HG03457 (cell line): Measurements from ENCODE around the gene LIN7B.

Experiments used
- ATAC-seq: cut with Tn5 transposase; IDR thresholded peaks from one replicate; pipeline ENCODE4 v1.9.1; 2021; ENCODE audit warnings: moderate number of reproducible peaks; ENCODE audit not compliant: unreplicated experiment

The LIN7B gene

DNA sequence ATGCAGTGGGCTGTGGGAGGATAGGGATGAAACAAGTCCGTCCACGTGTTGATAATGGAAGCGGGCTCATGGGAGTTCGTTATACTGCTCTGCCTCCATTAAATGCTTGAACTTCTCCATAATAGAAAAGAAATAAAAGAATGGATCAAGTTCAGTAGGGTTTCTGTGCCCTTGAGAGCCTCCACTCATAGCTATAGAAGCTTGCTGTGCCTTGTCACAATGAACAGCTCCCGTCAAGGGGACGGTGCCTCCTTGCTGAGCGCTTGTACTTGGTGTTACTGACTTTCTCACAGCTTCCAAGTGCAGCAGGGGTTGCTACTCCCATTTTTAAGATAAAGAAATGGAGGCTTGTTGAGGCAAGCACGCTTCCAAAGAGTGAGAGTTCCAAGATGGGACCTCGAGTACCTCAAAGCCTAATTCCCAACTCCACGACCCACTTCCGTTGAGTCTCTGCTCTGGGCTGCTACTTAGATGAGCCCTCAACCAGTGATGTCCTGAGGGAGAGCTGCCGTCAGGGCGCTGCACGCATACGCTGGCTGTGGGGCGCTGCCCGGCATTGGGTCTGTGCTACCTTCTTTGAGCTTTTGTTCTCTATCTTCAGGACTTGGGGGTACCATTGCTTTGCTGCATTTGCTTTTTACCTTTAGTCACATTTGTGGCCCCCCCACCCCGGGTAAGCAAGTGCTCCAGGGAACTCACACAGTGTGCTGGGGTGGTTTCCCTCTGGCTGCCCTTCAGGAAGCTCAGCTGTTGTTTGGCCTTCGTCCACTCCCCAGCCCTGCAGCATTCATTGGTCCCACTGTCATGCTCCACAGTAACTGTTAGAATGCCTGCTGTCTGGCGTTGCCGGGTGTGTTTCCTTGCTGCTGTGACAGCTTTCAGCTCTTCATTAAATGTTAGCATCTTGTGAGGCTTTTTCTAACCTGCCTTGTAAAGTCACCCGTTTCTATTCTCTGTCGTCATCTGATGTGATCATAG lies 19.4 kb upstream of the LIN7B start:
- ATAC-seq: no peak

GRCh38 chr19:49097453-49098288 lies 16.5 kb upstream of the LIN7B start:
- ATAC-seq: no peak

GRCh38 chr19:49098795-49099194 lies 15.4 kb upstream of the LIN7B start:
- ATAC-seq: no peak

- ATAC-seq: no peak
These were observed 13.0 kb upstream of the LIN7B start for GRCh38 chr19:49101160-49101559.

DNA sequence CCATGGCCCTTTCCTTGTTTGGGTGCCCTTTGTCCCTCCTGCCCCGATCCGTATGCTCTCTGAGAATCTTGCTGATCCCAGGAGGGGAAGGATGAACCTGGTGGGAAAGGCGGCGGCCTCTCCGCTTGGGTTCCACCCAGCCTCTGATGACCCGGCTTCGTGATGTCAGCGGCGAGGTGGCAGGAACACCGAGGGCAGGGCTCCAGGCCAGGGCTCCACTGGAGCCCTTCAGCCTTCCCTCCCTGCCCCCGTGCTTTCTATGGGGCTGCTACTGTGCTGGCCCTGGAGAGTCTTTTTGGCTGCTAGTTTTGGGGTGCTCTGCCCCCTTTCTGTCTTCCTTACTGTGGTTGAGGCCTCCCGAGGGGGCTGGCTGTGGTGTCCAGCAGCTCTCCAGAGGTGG lies 11.9 kb upstream of the LIN7B start:
- no peak for ATAC-seq

- no peak for ATAC-seq
These were observed 10.7 kb upstream of the LIN7B start for GRCh38 chr19:49103331-49104085.

DNA sequence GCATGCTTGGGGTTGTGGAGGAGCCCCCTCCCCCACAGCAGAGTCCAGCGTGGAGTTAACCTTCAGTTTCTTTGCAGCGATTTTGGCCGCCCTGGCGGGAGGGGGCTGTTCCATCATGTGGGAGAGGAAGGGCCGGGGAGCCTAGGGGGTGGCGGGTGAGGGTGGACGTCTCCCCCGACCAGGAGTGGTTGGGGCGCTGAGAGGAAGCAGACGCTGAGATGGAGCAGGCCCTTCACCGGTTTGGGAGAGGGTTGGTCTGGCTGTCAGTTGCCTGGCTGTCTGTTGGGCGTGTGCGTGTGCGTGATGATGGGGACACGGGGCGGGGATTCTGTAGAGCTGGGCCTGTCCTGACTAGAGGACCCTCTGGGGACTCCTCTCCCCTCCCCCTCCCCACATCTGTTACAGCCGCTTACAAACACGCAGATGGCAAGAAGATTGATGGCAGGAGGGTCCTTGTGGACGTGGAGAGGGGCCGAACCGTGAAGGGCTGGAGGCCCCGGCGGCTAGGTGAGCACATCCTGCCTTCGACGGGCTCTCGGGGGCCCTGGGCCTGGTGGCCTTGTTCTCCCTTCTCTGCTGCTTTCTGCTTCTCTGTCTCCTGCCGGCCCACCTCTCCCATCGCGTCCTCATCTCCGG lies 9.8 kb upstream of the LIN7B start:
- ATAC-seq: no peak

- ATAC-seq: no peak
These were observed 7.5 kb upstream of the LIN7B start for GRCh38 chr19:49106648-49107135.

GRCh38 chr19:49107625-49108459 lies 6.3 kb upstream of the LIN7B start:
- no peak for ATAC-seq

GRCh38 chr19:49109051-49109450 lies 5.1 kb upstream of the LIN7B start:
- ATAC-seq: no peak

DNA sequence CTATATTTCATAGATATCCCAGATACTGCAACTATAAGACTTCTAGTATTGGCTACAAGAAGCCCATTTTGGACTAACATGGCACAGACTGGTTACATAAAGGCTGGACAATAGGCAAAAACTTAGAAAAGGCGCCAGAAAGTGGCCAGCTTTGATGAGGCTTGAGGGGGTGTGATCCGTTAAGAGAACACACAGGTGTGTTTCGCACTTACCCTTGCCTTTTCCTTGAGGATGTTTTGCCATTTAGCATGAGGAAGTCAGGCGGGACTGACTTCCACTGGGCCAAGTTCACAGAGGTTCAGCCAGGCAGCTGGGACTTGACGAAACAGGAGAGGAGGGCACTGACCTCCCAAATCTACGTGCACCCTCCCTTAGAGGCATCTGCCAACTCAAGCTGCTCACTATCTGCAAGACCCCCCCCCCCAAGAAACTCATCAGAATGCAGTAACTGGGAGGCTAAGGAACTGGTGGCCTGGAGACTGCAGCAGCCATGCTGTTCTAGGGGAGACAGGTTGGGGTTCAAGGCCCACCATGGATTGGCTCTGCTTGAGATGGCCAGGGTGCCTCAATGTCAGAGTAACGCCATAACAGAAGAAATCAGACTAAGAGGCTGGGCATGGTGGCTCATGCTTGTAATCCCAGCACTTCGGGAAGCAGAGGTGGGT lies 4.5 kb upstream of the LIN7B start:
- ATAC-seq: no peak

DNA sequence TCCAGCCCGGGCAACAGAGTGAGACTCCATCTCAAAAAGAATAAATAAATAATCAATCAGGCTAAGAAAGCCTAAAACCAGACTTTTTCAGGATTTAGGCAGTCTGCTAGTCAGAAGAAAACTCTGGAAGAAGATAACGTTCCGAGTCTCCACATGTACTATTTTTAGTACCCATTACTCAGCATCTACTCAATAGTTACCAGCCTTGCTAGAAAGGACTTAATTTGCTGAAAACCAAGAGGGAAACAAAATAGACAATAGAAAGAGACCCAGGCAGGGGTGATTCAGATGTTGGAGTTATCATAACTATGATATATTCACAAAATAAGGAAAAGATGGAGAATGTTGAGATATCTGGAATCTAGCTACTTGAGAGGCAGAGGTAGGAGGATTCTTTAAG lies 3.6 kb upstream of the LIN7B start:
- no peak for ATAC-seq

GRCh38 chr19:49111218-49111998 lies 2.8 kb upstream of the LIN7B start:
- ATAC-seq: no peak

DNA sequence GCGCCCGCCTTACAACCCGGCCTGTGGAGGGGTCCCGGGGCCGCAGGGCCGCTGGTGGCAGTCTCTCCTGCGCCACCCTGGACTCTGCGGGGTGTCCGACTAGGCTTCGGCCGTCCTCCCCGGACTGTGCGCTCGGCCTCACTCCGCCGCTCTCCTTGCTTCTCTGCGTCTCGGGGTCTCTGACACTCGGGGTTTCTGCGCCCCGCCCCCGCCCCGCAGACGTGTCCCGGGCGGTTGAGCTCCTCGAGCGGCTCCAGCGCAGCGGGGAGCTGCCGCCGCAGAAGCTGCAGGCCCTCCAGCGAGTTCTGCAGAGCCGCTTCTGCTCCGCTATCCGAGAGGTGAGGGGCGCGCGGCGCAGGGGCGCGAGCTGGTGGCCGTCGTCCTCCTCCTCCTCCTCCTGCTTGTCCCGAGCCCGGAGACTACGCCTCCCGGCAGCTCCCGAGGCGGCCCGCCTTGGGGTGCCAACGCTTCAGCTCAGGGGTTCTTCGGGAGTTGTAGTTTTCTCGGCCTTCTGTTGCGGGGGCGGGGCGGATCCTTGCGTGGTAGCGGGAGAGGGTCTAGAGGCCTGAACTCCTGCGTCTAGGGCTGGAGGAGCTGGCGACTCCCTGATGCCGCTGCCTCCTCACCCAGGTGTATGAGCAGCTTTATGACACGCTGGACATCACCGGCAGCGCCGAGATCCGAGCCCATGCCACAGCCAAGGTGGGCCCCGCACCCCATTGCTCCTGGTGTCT lies 627 bp downstream of the LIN7B start:
- no peak for ATAC-seq

- ATAC-seq: no peak
These were observed 2.4 kb downstream of the LIN7B start for GRCh38 chr19:49116544-49116943.

DNA sequence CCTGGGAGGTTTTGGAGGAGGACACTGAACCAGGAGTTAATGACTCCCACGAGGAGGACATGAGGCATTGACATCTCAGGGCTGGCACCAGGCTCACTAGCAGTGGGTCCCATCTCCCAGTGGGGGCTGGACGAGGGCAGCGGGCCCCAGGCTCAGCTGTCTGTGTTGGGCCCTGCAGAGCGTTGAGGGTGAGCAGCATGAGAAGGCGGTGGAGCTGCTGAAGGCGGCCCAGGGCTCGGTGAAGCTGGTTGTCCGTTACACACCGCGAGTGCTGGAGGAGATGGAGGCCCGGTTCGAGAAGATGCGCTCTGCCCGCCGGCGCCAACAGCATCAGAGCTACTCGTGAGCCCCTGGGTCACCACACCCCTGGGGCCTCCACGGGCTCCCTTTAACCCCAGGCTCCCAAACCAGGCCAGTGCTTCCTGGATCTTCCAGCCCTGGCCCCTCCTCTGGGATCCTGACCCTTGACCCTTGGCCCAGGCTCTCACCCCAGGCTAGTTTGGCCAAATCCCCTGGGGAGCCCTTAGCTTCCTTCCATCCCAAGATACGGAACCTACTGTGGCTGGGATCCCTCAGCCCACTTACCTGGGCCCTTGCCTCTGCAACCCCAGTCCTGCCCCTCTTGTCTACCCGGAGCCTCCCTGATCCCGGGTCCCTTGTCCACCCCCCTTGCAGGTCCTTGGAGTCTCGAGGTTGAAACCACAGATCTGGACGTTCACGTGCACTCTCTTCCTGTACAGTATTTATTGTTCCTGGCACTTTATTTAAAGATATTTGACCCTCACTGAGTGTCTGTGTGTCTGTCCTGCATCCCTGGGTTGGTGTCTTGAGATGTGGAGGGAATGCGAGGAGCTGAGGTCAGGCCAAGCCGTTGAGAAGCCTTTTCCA lies 3.8 kb downstream of the LIN7B start:
- no peak for ATAC-seq
